ENCODE results near the gene ZNF385D.

ZNF385D gene

GRCh38 chr3:21477541-21478288 lies 273.3 kb downstream of the ZNF385D start:
- no peak for DNase-seq (ENCODE audit: low read depth, low spot score)
- no peak overlapping the region for H3K27ac ChIP-seq
- H3K9me3 ChIP-seq (ENCODE audit: low read depth, low read length) = no peaks in the 10 kb centered on the region
- H3K36me3 ChIP-seq (ENCODE audit: insufficient read depth, low read length) = no peaks in the 10 kb centered on the region
- H3K4me3 ChIP-seq = no peak overlapping the region
- no peak for TF ChIP-seq POLR2AphosphoS5 (IDR thresholded peaks at IDR 0.05; ENCODE audit: borderline replicate concordance, low read depth, low read length)
- TF ChIP-seq EZH2 (IDR thresholded peaks at IDR 0.05) = no peak
- TF ChIP-seq FOXP2 (optimal IDR thresholded peaks at IDR 0.05; ENCODE audit: control extremely low read depth, extremely low read length, insufficient read depth) = no peak
- no peak overlapping the region for H3K9ac ChIP-seq (ENCODE audit: insufficient read length)

GRCh38 chr3:21466476-21466875 lies 284.5 kb downstream of the ZNF385D start:
- Histone ChIP-seq H3K4me3 (no peak overlapping the region), H3K9ac (ENCODE audit: insufficient read length) (no peak overlapping the region), H3K27ac (no peak overlapping the region), H3K36me3 (ENCODE audit: insufficient read depth, low read length) (no peaks in the 10 kb centered on the region), H3K9me3 (ENCODE audit: low read depth, low read length) (no peaks in the 10 kb centered on the region)
- TF ChIP-seq FOXP2 (optimal IDR thresholded peaks at IDR 0.05; ENCODE audit: control extremely low read depth, extremely low read length, insufficient read depth) = no peak
- no peak for DNase-seq (ENCODE audit: low read depth, low spot score)

- no peak overlapping the region for H3K4me3 ChIP-seq
- DNase-seq (ENCODE audit: low read depth, low spot score) = no peak
These were observed 286.3 kb downstream of the ZNF385D start for GRCh38 chr3:21464746-21465145.

GRCh38 chr3:21463319-21463718 lies 287.7 kb downstream of the ZNF385D start:
- DNase-seq (ENCODE audit: low read depth, low spot score) = no peak
- Histone ChIP-seq H3K36me3 (ENCODE audit: insufficient read depth, low read length) (no peaks in the 10 kb centered on the region), H3K9ac (ENCODE audit: insufficient read length) (no peak overlapping the region), H3K9me3 (ENCODE audit: low read depth, low read length) (no peaks in the 10 kb centered on the region), H3K4me3 (no peak overlapping the region), H3K27ac (no peak overlapping the region)
- TF ChIP-seq FOXP2 (optimal IDR thresholded peaks at IDR 0.05; ENCODE audit: control extremely low read depth, extremely low read length, insufficient read depth) (no peak), EZH2 (IDR thresholded peaks at IDR 0.05) (no peak), POLR2AphosphoS5 (IDR thresholded peaks at IDR 0.05; ENCODE audit: borderline replicate concordance, low read depth, low read length) (no peak)

More at GRCh38 chr3:21464746-21465145, 286.3 kb downstream of the ZNF385D start:
- Histone ChIP-seq H3K9ac (ENCODE audit: insufficient read length) (no peak overlapping the region), H3K27ac (no peak overlapping the region), H3K36me3 (ENCODE audit: insufficient read depth, low read length) (no peaks in the 10 kb centered on the region), H3K9me3 (ENCODE audit: low read depth, low read length) (no peaks in the 10 kb centered on the region)
- TF ChIP-seq FOXP2 (optimal IDR thresholded peaks at IDR 0.05; ENCODE audit: control extremely low read depth, extremely low read length, insufficient read depth) (no peak), POLR2AphosphoS5 (IDR thresholded peaks at IDR 0.05; ENCODE audit: borderline replicate concordance, low read depth, low read length) (no peak)

GRCh38 chr3:21462141-21462540 lies 288.9 kb downstream of the ZNF385D start:
- H3K9me3 ChIP-seq (ENCODE audit: low read depth, low read length) = no peaks in the 10 kb centered on the region
- no peak overlapping the region for H3K9ac ChIP-seq (ENCODE audit: insufficient read length)
- H3K36me3 ChIP-seq (ENCODE audit: insufficient read depth, low read length) = no peaks in the 10 kb centered on the region
- no peak for TF ChIP-seq FOXP2 (optimal IDR thresholded peaks at IDR 0.05; ENCODE audit: control extremely low read depth, extremely low read length, insufficient read depth)
- no peak for TF ChIP-seq POLR2AphosphoS5 (IDR thresholded peaks at IDR 0.05; ENCODE audit: borderline replicate concordance, low read depth, low read length)
- no peak for TF ChIP-seq EZH2 (IDR thresholded peaks at IDR 0.05)
- no peak for DNase-seq (ENCODE audit: low read depth, low spot score)
- no peak overlapping the region for H3K27ac ChIP-seq
- H3K4me3 ChIP-seq = no peak overlapping the region

GRCh38 chr3:21457084-21457483 lies 293.9 kb downstream of the ZNF385D start:
- TF ChIP-seq EZH2 (IDR thresholded peaks at IDR 0.05) (no peak), POLR2AphosphoS5 (IDR thresholded peaks at IDR 0.05; ENCODE audit: borderline replicate concordance, low read depth, low read length) (no peak), FOXP2 (optimal IDR thresholded peaks at IDR 0.05; ENCODE audit: control extremely low read depth, extremely low read length, insufficient read depth) (no peak)
- Histone ChIP-seq H3K36me3 (ENCODE audit: insufficient read depth, low read length) (no peaks in the 10 kb centered on the region), H3K9me3 (ENCODE audit: low read depth, low read length) (no peaks in the 10 kb centered on the region), H3K4me3 (no peak overlapping the region), H3K27ac (no peak overlapping the region), H3K9ac (ENCODE audit: insufficient read length) (no peak overlapping the region)
- DNase-seq (ENCODE audit: low read depth, low spot score) = no peak

- Histone ChIP-seq H3K36me3 (ENCODE audit: insufficient read depth, low read length) (no peaks in the 10 kb centered on the region), H3K9ac (ENCODE audit: insufficient read length) (no peak overlapping the region), H3K27ac (no peak overlapping the region), H3K9me3 (ENCODE audit: low read depth, low read length) (no peaks in the 10 kb centered on the region), H3K4me3 (no peak overlapping the region)
- TF ChIP-seq FOXP2 (optimal IDR thresholded peaks at IDR 0.05; ENCODE audit: control extremely low read depth, extremely low read length, insufficient read depth) (no peak), POLR2AphosphoS5 (IDR thresholded peaks at IDR 0.05; ENCODE audit: borderline replicate concordance, low read depth, low read length) (no peak), EZH2 (IDR thresholded peaks at IDR 0.05) (no peak)
- DNase-seq (ENCODE audit: low read depth, low spot score) = no peak
These were observed 301.3 kb downstream of the ZNF385D start for GRCh38 chr3:21449738-21450137.

- DNase-seq (ENCODE audit: low read depth, low spot score) = no peak
- no peak overlapping the region for H3K27ac ChIP-seq
- TF ChIP-seq EZH2 (IDR thresholded peaks at IDR 0.05) = no peak
- no peak for TF ChIP-seq POLR2AphosphoS5 (IDR thresholded peaks at IDR 0.05; ENCODE audit: borderline replicate concordance, low read depth, low read length)
- no peak for TF ChIP-seq FOXP2 (optimal IDR thresholded peaks at IDR 0.05; ENCODE audit: control extremely low read depth, extremely low read length, insufficient read depth)
- H3K4me3 ChIP-seq = no peak overlapping the region
- no peaks in the 10 kb centered on the region for H3K9me3 ChIP-seq (ENCODE audit: low read depth, low read length)
- H3K9ac ChIP-seq (ENCODE audit: insufficient read length) = no peak overlapping the region
- H3K36me3 ChIP-seq (ENCODE audit: insufficient read depth, low read length) = no peaks in the 10 kb centered on the region
These were observed 303.4 kb downstream of the ZNF385D start for GRCh38 chr3:21447476-21448151.

Measured in SK-N-MC (cell line).